ENCODE data around the gene COX15.

DNA sequence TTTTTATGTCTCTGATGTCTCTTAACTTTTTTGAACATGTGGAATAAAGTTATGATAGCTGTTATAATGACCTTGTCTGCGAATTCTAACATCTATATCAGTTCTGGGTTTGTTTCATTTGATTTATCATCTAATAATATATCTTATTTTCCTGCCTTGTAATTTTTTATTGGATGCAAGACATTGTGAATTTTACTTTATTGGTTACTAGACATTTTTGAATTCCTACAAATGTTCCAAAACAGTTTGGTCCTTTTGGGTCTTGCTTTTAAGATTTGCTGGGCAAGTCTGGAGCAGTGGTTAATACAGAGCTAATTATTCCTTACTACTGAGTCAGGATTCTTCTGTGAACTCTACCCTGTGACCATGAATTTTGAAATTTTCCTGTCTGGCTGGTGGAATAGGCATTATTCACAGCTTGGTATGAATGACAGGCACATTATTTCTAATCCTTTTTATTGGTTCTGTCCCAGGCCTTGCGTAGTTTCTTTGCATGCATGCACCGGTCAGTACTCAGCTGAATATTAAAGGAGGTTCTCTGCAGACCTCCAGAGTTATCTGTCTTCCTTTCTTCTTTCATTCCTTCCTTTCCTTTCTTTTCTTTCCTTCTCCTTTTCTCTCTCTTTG, 9.1 kb upstream of the COX15 start:
- no peak for TF ChIP-seq TAF1 (IDR thresholded peaks at IDR 0.05; ENCODE audit: borderline replicate concordance, insufficient read depth, low read length)
- TF ChIP-seq, protein P1, sequence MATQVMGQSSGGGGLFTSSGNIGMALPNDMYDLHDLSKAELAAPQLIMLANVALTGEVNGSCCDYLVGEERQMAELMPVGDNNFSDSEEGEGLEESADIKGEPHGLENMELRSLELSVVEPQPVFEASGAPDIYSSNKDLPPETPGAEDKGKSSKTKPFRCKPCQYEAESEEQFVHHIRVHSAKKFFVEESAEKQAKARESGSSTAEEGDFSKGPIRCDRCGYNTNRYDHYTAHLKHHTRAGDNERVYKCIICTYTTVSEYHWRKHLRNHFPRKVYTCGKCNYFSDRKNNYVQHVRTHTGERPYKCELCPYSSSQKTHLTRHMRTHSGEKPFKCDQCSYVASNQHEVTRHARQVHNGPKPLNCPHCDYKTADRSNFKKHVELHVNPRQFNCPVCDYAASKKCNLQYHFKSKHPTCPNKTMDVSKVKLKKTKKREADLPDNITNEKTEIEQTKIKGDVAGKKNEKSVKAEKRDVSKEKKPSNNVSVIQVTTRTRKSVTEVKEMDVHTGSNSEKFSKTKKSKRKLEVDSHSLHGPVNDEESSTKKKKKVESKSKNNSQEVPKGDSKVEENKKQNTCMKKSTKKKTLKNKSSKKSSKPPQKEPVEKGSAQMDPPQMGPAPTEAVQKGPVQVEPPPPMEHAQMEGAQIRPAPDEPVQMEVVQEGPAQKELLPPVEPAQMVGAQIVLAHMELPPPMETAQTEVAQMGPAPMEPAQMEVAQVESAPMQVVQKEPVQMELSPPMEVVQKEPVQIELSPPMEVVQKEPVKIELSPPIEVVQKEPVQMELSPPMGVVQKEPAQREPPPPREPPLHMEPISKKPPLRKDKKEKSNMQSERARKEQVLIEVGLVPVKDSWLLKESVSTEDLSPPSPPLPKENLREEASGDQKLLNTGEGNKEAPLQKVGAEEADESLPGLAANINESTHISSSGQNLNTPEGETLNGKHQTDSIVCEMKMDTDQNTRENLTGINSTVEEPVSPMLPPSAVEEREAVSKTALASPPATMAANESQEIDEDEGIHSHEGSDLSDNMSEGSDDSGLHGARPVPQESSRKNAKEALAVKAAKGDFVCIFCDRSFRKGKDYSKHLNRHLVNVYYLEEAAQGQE (IDR thresholded peaks at IDR 0.05; ENCODE audit: insufficient read depth in 1 of 2, low read depth in 2 of 2, low read length in 2 of 2) = no peak
- TF ChIP-seq POLR2AphosphoS5 (IDR thresholded peaks at IDR 0.05; ENCODE audit: low read depth, low read length) = no peak

Data from PFSK-1 (cell line).